ENCODE measurements around the gene DDX1. TPM values are rescaled to one million over a fixed set of nuclear protein-coding genes. Genes with fewer than 3 reads are reported as not detected.

DDX1 gene
- total RNA-seq, 1 donor from 2014 or later: 60.4 TPM

DNA sequence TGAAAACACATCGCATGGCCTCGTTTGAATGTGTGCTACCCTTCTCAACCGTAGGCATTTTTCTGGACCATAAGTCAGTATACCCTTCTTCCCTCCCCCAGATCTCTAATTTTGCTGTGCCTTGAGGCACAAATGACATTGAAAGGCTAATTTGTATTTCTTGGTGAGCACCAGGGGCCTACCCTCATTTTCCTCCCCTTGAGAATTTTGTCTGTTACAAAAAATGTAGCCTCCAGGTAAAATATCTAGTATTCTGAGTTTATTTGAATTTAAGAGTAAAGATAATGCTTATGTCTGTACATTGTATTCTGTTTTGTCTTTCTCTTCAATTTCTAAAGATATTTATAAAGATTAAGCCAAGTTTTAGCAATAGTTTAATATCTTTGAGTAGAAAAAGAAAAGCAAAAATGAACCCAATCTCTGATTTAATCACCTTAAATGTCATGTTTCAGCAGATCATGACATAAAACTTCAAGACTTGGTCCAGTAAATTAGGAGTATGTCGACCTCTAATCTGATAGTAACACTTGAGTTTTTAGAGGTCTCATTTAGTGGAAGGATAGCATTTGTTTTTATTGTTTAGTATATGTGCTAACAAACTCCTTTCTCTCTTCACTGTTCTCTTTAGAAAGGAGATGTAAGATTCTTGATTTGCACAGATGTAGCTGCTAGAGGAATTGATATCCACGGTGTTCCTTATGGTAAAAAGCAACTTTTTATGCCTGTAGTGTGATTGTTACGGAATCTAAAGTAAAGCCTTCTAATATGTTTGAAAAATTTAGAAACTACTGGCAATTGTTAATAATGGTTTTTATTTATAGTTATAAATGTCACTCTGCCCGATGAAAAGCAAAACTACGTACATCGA, 36.4 kb downstream of the DDX1 start:
- H3K36me3 ChIP-seq: peaks cover 99% of the 10 kb centered on the region
- no peaks in the 10 kb centered on the region for H3K9me3 ChIP-seq
- H3K4me3 ChIP-seq: no peak overlapping the region
- TF ChIP-seq, protein P1, sequence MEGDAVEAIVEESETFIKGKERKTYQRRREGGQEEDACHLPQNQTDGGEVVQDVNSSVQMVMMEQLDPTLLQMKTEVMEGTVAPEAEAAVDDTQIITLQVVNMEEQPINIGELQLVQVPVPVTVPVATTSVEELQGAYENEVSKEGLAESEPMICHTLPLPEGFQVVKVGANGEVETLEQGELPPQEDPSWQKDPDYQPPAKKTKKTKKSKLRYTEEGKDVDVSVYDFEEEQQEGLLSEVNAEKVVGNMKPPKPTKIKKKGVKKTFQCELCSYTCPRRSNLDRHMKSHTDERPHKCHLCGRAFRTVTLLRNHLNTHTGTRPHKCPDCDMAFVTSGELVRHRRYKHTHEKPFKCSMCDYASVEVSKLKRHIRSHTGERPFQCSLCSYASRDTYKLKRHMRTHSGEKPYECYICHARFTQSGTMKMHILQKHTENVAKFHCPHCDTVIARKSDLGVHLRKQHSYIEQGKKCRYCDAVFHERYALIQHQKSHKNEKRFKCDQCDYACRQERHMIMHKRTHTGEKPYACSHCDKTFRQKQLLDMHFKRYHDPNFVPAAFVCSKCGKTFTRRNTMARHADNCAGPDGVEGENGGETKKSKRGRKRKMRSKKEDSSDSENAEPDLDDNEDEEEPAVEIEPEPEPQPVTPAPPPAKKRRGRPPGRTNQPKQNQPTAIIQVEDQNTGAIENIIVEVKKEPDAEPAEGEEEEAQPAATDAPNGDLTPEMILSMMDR (IDR thresholded peaks at IDR 0.05): no peak
- DNase-seq (no peak), ATAC-seq (no peak)
- H3K27ac ChIP-seq: no peak overlapping the region
- no peaks in the 10 kb centered on the region for H3K27me3 ChIP-seq (ENCODE audit: low read depth)
- intact Hi-C loops (cut with DNase I): no loop called here
- H3K4me1 ChIP-seq: no peaks in the 10 kb centered on the region

DNA sequence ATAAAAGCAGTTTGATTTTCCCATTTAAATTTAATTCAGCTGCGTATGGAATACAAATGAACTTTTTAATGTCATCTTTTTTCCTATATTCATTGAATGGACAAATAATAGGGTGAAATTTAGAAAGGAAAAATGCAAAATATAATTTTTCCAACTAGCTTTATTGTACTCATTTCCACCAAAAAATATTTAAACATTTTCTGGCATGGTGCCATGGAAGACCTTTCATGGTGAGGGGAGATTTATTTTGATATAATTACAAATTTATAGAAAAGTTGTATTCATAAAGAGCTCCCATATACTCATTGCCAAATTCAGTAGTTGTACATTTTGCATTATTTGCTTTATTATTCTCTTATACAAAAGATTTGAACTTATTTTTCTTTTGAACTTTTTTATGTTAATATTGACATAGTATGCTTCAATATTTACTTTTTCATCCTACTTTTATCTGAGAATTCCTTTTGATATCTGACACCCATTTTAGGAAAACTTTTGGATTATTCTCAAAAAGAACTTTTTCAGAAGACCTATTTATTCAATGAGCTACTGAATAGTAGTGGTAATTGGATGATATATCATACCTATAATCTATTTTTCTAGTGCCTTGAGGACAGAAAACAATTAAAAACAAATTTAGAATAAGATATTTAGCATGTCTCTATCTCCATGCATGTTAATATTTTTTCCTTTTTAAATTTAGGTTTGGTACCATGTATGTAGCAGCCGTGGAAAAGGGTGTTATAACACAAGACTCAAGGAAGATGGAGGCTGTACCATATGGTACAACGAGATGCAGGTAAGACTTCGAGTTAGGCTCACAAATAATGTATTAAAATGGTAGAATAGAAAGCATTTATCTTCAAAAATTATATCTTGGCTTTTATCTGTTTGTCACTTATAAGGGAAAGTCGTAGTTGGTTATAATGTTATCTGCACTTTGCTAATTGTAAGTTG, 37.5 kb downstream of the DDX1 start:
- Histone ChIP-seq H3K27ac (no peak overlapping the region), H3K9me3 (no peaks in the 10 kb centered on the region), H3K4me3 (no peak overlapping the region), H3K27me3 (ENCODE audit: low read depth) (no peaks in the 10 kb centered on the region), H3K36me3 (peaks cover 99% of the 10 kb centered on the region), H3K4me1 (no peaks in the 10 kb centered on the region)
- TF ChIP-seq, protein P1 (IDR thresholded peaks at IDR 0.05): no peak
- DNase-seq: no peak
- intact Hi-C loops (cut with DNase I): no loop called here
- ATAC-seq: no peak

- intact Hi-C loops (cut with DNase I): no loop called here
Observed at GRCh38 chr2:15630121-15630977, 38.7 kb downstream of the DDX1 start.

GRCh38 chr2:15630978-15631719, 39.5 kb downstream of the DDX1 start:
- DNase-seq (no peak), ATAC-seq (no peak)
- intact Hi-C loops (cut with DNase I): no loop called here
- Histone ChIP-seq H3K27me3 (ENCODE audit: low read depth) (no peaks in the 10 kb centered on the region), H3K36me3 (peaks cover 92% of the 10 kb centered on the region), H3K4me3 (no peak overlapping the region), H3K9me3 (no peaks in the 10 kb centered on the region), H3K4me1 (peaks cover 12% of the 10 kb centered on the region), H3K27ac (no peak overlapping the region)
- TF ChIP-seq, protein P1 (IDR thresholded peaks at IDR 0.05): no peak

More at GRCh38 chr2:15630121-15630977, 38.7 kb downstream of the DDX1 start:
- Histone ChIP-seq H3K4me3 (no peak overlapping the region), H3K36me3 (peaks cover 94% of the 10 kb centered on the region), H3K27ac (no peak overlapping the region), H3K4me1 (peaks cover 4% of the 10 kb centered on the region), H3K9me3 (no peaks in the 10 kb centered on the region), H3K27me3 (ENCODE audit: low read depth) (no peaks in the 10 kb centered on the region)
- TF ChIP-seq, protein P1 (IDR thresholded peaks at IDR 0.05): no peak
- DNase-seq: no peak
- ATAC-seq: no peak
